ENCODE results near the gene GRM7.

GRCh38 chr3:7001370-7001769 lies 140.5 kb downstream of the GRM7 start:
- TF ChIP-seq CTCF (IDR thresholded peaks at IDR 0.05) (no peak), EZH2phosphoT487 (IDR thresholded peaks at IDR 0.05) (no peak), EZH2 (IDR thresholded peaks at IDR 0.05) (no peak)

Measured in neural progenitor cell (in vitro differentiated cells).